ENCODE results near the gene GMCL2.
A peak's percentile ranks its signal among the peaks of the same experiment; 100 is the strongest.
"Not testable (repeated sequence)": the region's sequence is repeated elsewhere in the genome, so short reads cannot be mapped to it uniquely, and the experiment has no call there.

Gene GMCL2

GRCh38 chr5:178204935-178205748, 18.0 kb upstream of the GMCL2 start:
- peak; percentile 68 to 76 for DNase-seq

GRCh38 chr5:178204182-178204934, 17.2 kb upstream of the GMCL2 start, which contains the start of gene HNRNPAB:
TSS of gene HNRNPAB (plus strand) at chr5:178204533. CDS start at chr5:178204838, 305 bp downstream.
- peak; percentile 95 to 96 for DNase-seq

GRCh38 chr5:178203670-178204181, 16.6 kb upstream of the GMCL2 start:
- no peak for DNase-seq

GRCh38 chr5:178202541-178202940, 15.4 kb upstream of the GMCL2 start:
- no peak for DNase-seq

- no peak for DNase-seq
These were observed 14.7 kb upstream of the GMCL2 start for GRCh38 chr5:178201927-178202235.

GRCh38 chr5:178201221-178201926, 14.2 kb upstream of the GMCL2 start:
- DNase-seq: no peak

GRCh38 chr5:178199581-178200434, 12.6 kb upstream of the GMCL2 start:
- no peak for DNase-seq

GRCh38 chr5:178198706-178199105, 11.5 kb upstream of the GMCL2 start:
- no peak for DNase-seq

- DNase-seq: not testable (repeated sequence)
These were observed 11.0 kb upstream of the GMCL2 start for GRCh38 chr5:178198151-178198550.

GRCh38 chr5:178196986-178197385, 9.8 kb upstream of the GMCL2 start:
- DNase-seq: no peak

- no peak for DNase-seq
These were observed 9.2 kb upstream of the GMCL2 start for GRCh38 chr5:178196281-178196812.

GRCh38 chr5:178194026-178194425, 6.9 kb upstream of the GMCL2 start:
- no peak for DNase-seq

GRCh38 chr5:178193251-178193809, 6.2 kb upstream of the GMCL2 start:
- no peak for DNase-seq

GRCh38 chr5:178192787-178193186, 5.6 kb upstream of the GMCL2 start:
- DNase-seq: no peak

GRCh38 chr5:178192244-178192643, 5.1 kb upstream of the GMCL2 start:
- no peak for DNase-seq

- DNase-seq: no peak
These were observed 4.5 kb upstream of the GMCL2 start for GRCh38 chr5:178191661-178192060.

GRCh38 chr5:178189433-178189832, 2.3 kb upstream of the GMCL2 start:
- no peak for DNase-seq

- no peak for DNase-seq
These were observed 744 bp downstream of the GMCL2 start for GRCh38 chr5:178186427-178186826.

- DNase-seq: no peak
These were observed 4.9 kb downstream of the GMCL2 start for GRCh38 chr5:178182158-178182876.

- DNase-seq: no peak
These were observed 6.9 kb downstream of the GMCL2 start for GRCh38 chr5:178180141-178180863.
